Activated CD4-positive, alpha-beta T cell treated with anti-CD3 and anti-CD28 coated beads for 36 hours (primary cell): ENCODE data around the gene TNK2. TPM values are rescaled to one million over a fixed set of nuclear protein-coding genes. Genes with fewer than 3 reads are reported as not detected.
"Not testable (repeated sequence)": the region's sequence is repeated elsewhere in the genome, so short reads cannot be mapped to it uniquely, and the experiment has no call there.

ENCODE experiments used
- ATAC-seq: fragments of 200-7000 bp; cut with Tn5 transposase; one replicate; pipeline ENCODE4 v1.10.0; 2021; ENCODE audit warnings: mild to moderate bottlenecking, moderate library complexity
- CTCF ChIA-PET: fragments of 350-600 bp; sonication (Branson Sonifier 250); formaldehyde crosslinking; loops from one replicate; lab custom pipeline; 2021; ENCODE audit warnings: antibody characterized with exemption; lab: Charles Lee
- POLR2A ChIA-PET: fragments of 350-600 bp; sonication (Branson Sonifier 250); formaldehyde crosslinking; loops from one replicate; lab custom pipeline; 2021; ENCODE audit warnings: antibody characterized with exemption, inconsistent platforms; lab: Charles Lee
- DNase-seq: peaks from one replicate; pipeline ENCODE4 v3.0.0-alpha.2; 2020
- H3K27ac Mint-ChIP-seq: one replicate; pipeline ENCODE4 v1.8.0; 2021; ENCODE audit warnings: mixed read lengths
- H3K27me3 Mint-ChIP-seq: one replicate; pipeline ENCODE4 v1.8.0; 2021; ENCODE audit warnings: mixed read lengths
- H3K36me3 Mint-ChIP-seq: one replicate; pipeline ENCODE4 v1.8.0; 2021; ENCODE audit warnings: low read depth, mixed read lengths
- H3K4me1 Mint-ChIP-seq: one replicate; pipeline ENCODE4 v1.8.0; 2021; ENCODE audit warnings: mixed read lengths
- H3K4me3 Mint-ChIP-seq: one replicate; pipeline ENCODE4 v1.8.0; 2021; ENCODE audit warnings: mild to moderate bottlenecking, moderate library complexity, mixed read lengths
- H3K9me3 Mint-ChIP-seq: one replicate; pipeline ENCODE4 v1.8.0; 2021; ENCODE audit warnings: low read depth, mixed read lengths
- intact Hi-C, 2 experiments: fragments of 100-400 bp; cut with DNase I in 1 of 2; cut with micrococcal nuclease in 1 of 2; formaldehyde crosslinking; loops; one replicate each; pipeline versions ENCODE4 v1.14.2 to v1.15.1; 2022 to 2024; cut with DNase I, micrococcal nuclease
- total RNA-seq, 2 experiments: library from RNA; stranded (reverse); gene quantifications; one replicate each; pipeline ENCODE4 v1.2.3, GENCODE V29; 2021

Gene TNK2
- total RNA-seq, 2 experiments from 2014 or later = 49.9 to 54.2 TPM

- Mint-ChIP-seq H3K4me1 (no peaks in the 10 kb centered on the region), H3K4me3 (no peak overlapping the region), H3K36me3 (no peaks in the 10 kb centered on the region), H3K27ac (no peak overlapping the region), H3K27me3 (no peaks in the 10 kb centered on the region), H3K9me3 (no peaks in the 10 kb centered on the region)
- intact Hi-C loops = no loop called here
- CTCF ChIA-PET = interaction anchor here (0.7 to 1.2 kb wide), 3 partner anchors 11 to 55 kb away, joined by 3 to 4 read pairs (median 4); no protein-coding TSS in a partner anchor
- POLR2A ChIA-PET = no interaction called here
- DNase-seq (no peak), ATAC-seq (no peak)
Measured at GRCh38 chr3:195839260-195840010, 68.9 kb downstream of the TNK2 start.

- ChIA-PET POLR2A (no interaction called here), CTCF (interaction anchor here (0.7 to 1.2 kb wide), 3 partner anchors 12 to 56 kb away, joined by 3 to 4 read pairs (median 4); no protein-coding TSS in a partner anchor)
- Mint-ChIP-seq H3K27me3 (no peaks in the 10 kb centered on the region), H3K4me3 (no peak overlapping the region), H3K27ac (no peak overlapping the region), H3K36me3 (no peaks in the 10 kb centered on the region), H3K9me3 (no peaks in the 10 kb centered on the region), H3K4me1 (no peaks in the 10 kb centered on the region)
- intact Hi-C loops = no loop called here
- ATAC-seq (no peak), DNase-seq (no peak)
Measured at GRCh38 chr3:195838714-195839113, 69.6 kb downstream of the TNK2 start.

DNA sequence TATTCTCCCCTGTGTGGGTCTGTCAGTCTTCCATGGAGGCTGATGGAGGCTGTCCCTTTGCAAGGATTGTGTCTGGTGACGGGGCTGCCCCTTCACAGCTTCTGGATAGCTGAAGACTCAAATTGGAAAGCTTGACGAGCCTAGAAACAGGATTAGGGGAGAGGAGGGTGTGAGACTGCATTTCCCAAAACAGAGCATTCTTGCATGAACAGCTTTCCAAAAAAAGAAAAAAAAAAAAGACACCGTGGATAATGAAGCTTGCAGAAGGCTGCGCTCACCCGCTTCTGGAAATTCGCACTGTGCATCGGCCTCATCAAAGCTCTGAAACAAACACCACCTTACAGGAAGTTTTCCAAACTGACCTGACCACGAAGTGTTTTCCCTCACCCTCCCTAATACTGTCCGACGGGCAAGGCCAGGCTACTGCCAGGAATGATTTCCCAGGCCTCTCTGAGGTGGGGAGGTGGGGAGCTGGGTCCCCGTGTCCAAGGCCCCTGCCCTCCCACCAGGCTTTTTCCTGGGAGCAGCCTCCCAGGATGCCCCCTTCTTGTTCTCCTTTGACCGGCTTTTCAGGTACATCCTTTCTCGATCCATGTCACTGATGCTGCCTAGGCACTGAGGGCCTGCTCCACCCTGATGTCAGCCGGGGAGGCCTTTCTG lies 71.7 kb downstream of the TNK2 start:
- POLR2A ChIA-PET = no interaction called here
- intact Hi-C loops = no loop called here
- DNase-seq (no peak), ATAC-seq (no peak)
- no peaks in the 10 kb centered on the region for H3K36me3 Mint-ChIP-seq
- no peaks in the 10 kb centered on the region for H3K4me1 Mint-ChIP-seq
- no peak overlapping the region for H3K4me3 Mint-ChIP-seq
- H3K9me3 Mint-ChIP-seq = no peaks in the 10 kb centered on the region
- CTCF ChIA-PET = no interaction called here
- H3K27ac Mint-ChIP-seq = no peak overlapping the region
- H3K27me3 Mint-ChIP-seq = no peaks in the 10 kb centered on the region

DNA sequence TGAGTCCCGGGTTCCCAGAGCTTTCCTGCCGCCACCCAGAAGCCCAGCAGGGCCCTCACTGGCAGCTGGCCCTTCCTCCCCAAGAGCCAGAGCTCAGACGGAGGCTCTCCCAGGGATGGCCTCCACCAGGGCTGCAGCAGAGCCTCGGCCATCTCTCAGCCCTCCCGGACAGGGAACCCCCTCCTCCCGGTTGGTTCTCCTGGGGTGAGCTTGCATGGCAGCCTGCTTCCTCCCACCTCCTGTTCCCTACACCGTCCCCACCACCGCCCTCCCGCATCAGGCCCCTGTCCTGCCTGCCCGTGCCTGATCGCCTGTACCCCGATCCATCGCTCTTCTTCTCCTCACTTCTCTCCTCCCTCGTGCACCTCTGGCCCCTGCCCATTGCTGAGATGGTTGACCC lies 72.6 kb downstream of the TNK2 start:
- no peaks in the 10 kb centered on the region for H3K27me3 Mint-ChIP-seq
- DNase-seq (no peak), ATAC-seq (no peak)
- H3K36me3 Mint-ChIP-seq = no peaks in the 10 kb centered on the region
- no peak overlapping the region for H3K4me3 Mint-ChIP-seq
- ChIA-PET CTCF (interaction anchor here (1.3 kb wide), 1 partner anchor 15 kb away, joined by 8 read pairs; no protein-coding TSS in a partner anchor), POLR2A (no interaction called here)
- intact Hi-C loops = no loop called here
- no peaks in the 10 kb centered on the region for H3K4me1 Mint-ChIP-seq
- H3K27ac Mint-ChIP-seq = no peak overlapping the region
- no peaks in the 10 kb centered on the region for H3K9me3 Mint-ChIP-seq

DNA sequence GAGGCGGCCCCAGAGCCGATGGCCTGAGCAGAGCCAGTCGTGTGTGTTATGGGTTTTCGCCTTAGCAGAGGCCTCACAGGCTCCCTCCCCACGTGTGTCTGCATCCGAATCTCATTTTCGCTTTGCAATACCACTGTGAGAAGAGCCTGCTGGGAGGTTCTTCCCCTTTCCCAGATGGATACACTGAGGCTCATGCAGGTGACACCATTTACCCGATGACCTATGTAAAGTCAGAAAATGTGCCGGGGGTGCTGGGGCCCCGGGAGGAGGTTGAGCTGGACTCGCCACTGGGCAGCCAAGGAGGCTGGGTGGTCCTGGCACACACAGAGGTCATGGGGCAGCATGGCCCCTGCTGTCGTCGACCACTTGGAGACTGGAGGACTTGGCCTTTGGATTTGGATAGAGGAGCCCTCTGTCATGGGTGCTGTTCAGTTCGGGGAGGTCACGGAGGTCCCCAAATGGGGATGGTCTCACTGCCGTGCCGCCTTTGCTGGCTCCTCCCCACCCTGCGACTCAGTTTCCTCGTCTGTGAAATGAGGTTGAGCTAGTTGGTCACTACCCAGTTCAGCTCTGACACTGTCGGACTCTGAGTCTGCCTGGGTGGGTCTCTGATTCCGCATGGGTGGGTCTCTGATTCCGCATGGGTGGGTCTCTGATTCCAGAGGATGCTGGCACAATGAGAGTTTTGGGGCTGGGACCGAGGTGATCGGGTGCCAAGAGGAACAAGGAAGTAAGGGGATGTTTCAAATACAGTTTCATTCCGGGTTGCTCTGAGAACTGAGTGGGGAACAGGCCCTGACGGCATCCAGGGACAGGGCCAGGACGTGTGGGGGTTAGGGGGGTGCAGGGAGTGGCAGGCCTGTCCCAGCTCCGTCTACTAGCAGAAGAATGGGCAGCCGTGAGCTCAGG lies 73.4 kb downstream of the TNK2 start:
- no peaks in the 10 kb centered on the region for H3K27me3 Mint-ChIP-seq
- no peaks in the 10 kb centered on the region for H3K9me3 Mint-ChIP-seq
- no peaks in the 10 kb centered on the region for H3K4me1 Mint-ChIP-seq
- intact Hi-C loops = no loop called here
- CTCF ChIA-PET = interaction anchor here (0.7 to 1.9 kb wide), 3 partner anchors 8 to 15 kb away, joined by 3 to 10 read pairs (median 8); no protein-coding TSS in a partner anchor
- no peak for ATAC-seq
- no peak overlapping the region for H3K4me3 Mint-ChIP-seq
- H3K27ac Mint-ChIP-seq = no peak overlapping the region
- H3K36me3 Mint-ChIP-seq = no peaks in the 10 kb centered on the region
- DNase-seq = no peak
- POLR2A ChIA-PET = no interaction called here

DNA sequence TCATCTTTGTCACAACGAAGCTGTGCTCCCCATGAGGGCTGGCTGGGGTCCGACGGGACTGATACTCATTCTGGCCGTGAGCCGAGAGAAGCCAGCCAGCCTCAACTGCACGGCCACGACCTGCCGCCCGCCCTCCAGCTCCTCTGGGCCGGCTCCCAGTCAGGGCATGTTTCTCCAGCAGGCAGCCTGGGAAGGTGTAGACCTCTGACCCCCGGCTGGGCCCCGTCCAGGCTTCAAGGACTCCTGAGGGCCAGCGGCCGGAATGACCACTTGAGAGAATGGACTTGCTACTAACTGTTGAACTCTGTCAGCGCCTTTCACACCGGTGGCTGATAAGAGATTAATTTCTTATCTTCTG lies 78.5 kb downstream of the TNK2 start:
- Mint-ChIP-seq H3K4me1 (no peaks in the 10 kb centered on the region), H3K27me3 (no peaks in the 10 kb centered on the region), H3K4me3 (no peak overlapping the region), H3K36me3 (no peaks in the 10 kb centered on the region), H3K9me3 (no peaks in the 10 kb centered on the region), H3K27ac (no peak overlapping the region)
- CTCF ChIA-PET = interaction anchor here (2.1 kb wide), 1 partner anchor 21 kb away, joined by 6 read pairs; no protein-coding TSS in a partner anchor
- ATAC-seq (no peak), DNase-seq (no peak)
- intact Hi-C loops = no loop called here
- POLR2A ChIA-PET = no interaction called here

DNA sequence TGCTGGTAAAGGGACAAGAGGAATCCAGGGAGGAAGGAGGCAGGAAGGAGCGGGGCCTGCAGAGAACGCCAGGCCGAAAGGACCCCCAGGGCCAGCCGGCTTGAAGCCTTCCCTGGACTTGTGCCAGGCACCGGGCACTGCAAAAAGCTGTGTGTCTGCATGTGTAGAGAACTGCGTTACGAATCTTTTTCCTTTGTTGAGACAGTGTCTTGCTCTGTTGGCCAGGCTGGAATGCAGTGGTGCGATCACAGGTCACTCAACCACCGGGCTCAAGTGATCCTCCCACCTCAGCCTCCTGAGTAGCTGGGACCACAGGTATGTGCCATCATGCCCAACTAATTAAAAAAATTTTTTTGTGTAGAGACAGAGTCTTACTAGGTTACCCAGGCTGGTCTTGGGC lies 79.6 kb downstream of the TNK2 start:
- no peaks in the 10 kb centered on the region for H3K9me3 Mint-ChIP-seq
- CTCF ChIA-PET = interaction anchor here (2.1 kb wide), 1 partner anchor 22 kb away, joined by 6 read pairs; no protein-coding TSS in a partner anchor
- no peaks in the 10 kb centered on the region for H3K36me3 Mint-ChIP-seq
- DNase-seq (no peak), ATAC-seq (no peak)
- intact Hi-C loops = no loop called here
- no peaks in the 10 kb centered on the region for H3K27me3 Mint-ChIP-seq
- no peak overlapping the region for H3K4me3 Mint-ChIP-seq
- POLR2A ChIA-PET = no interaction called here
- H3K27ac Mint-ChIP-seq = no peak overlapping the region
- no peaks in the 10 kb centered on the region for H3K4me1 Mint-ChIP-seq

DNA sequence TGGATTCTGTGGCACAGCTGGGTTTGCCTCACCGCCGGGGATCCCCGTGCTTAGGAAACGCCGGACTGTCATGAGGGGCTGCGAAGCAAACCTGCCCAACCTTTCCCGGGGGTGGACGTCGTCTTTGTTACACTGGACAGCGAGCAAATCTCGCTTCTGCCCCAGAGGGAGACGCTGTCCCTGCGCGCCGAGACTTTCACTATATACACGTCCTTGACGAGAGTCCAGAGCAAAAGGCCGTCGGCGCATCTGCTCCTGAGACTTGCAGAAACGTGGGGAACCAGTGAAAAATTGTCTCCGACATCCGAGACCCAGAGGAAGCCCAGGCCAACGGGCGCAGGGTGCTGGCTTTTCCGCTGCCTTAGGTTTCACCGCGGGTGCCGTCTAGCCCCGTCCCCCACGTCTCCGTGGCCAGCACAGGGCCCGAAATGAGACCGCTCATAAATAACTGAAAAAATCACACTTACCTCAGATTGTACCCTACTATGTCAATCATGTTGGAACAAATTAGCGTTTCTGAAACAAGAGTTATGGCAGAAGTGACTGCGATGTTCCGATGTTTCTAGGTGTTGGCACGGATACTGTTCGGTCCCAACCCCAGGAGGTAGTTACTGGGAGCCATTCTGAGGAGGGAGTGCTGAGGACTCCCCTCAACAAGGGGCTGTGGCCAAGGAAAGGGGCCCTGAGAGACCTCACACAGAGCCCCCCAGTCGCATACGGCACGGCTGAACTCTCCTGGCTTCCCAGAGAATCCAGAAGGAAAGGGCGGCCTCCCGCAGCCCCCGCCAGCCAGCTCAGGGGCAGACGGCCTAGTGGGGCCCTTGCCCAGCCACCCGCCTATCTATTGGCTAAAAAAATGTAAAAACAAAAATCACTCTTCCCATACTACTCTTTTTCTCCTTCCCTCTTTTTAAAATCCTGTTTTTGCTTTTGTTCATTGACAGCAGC lies 82.2 kb downstream of the TNK2 start:
- CTCF ChIA-PET = no interaction called here
- intact Hi-C loops = no loop called here
- Mint-ChIP-seq H3K4me1 (no peaks in the 10 kb centered on the region), H3K9me3 (no peaks in the 10 kb centered on the region), H3K4me3 (no peak overlapping the region), H3K27me3 (no peaks in the 10 kb centered on the region), H3K27ac (no peak overlapping the region), H3K36me3 (no peaks in the 10 kb centered on the region)
- POLR2A ChIA-PET = no interaction called here
- DNase-seq = no peak
- ATAC-seq = no peak

DNA sequence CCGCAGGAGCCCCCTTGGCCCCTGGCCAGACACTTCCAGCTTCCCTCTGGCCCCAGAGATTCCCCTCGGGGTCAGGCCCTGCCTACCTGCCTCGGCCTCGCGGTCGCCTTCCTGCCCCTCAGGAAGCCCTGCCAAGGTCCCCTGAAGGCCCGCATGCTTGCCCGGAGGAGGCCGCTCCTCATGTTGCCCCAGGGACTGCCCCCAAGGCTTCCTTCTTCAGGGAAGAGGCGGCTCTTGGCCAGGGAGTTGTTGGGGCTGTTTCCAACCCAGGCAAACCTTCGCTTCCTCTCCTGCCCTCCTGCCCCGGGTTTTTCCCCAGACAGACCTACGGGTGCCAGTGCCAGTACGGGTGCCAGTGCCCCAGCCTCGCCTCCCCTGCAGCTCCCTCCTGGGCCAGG lies 83.2 kb downstream of the TNK2 start:
- no peak overlapping the region for H3K27ac Mint-ChIP-seq
- no peaks in the 10 kb centered on the region for H3K27me3 Mint-ChIP-seq
- H3K4me3 Mint-ChIP-seq = no peak overlapping the region
- ATAC-seq (no peak), DNase-seq (no peak)
- ChIA-PET POLR2A (no interaction called here), CTCF (no interaction called here)
- H3K9me3 Mint-ChIP-seq = no peaks in the 10 kb centered on the region
- H3K4me1 Mint-ChIP-seq = no peaks in the 10 kb centered on the region
- no peaks in the 10 kb centered on the region for H3K36me3 Mint-ChIP-seq
- intact Hi-C loops = no loop called here

- H3K27ac Mint-ChIP-seq, POLR2A ChIA-PET, intact Hi-C loops, CTCF ChIA-PET, ATAC-seq, H3K36me3 Mint-ChIP-seq, H3K4me3 Mint-ChIP-seq, H3K27me3 Mint-ChIP-seq, DNase-seq, H3K9me3 Mint-ChIP-seq, H3K4me1 Mint-ChIP-seq: not testable (repeated sequence)
Measured at GRCh38 chr3:195824425-195825190, 83.7 kb downstream of the TNK2 start.
